HG03066 (cell line): Measurements from ENCODE around the gene FILIP1L.

Source experiments
- ATAC-seq: cut with Tn5 transposase; IDR thresholded peaks from one replicate; pipeline ENCODE4 v1.9.1; 2021; ENCODE audit warnings: low read depth; ENCODE audit not compliant: unreplicated experiment

The FILIP1L gene

DNA sequence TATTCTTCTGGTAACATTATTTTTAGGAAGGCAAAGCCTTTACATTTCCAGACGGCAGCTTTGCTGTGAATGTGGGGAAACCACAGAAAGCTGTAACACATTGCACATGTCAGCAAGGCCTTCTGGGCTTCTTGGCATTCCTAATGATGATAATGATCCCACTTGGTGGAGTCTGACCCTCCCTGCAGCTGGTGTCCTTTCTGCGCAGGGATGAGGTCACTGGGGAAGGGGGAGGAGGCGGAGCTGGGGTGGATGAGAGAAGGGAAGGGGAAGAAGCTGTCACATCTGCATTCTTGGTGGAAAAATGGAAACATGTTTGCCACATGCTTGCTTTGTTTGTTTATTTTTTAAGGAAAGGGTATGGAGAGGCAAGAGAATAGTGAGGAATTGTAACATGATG lies 68.6 kb downstream of the FILIP1L start:
- no peak for ATAC-seq

DNA sequence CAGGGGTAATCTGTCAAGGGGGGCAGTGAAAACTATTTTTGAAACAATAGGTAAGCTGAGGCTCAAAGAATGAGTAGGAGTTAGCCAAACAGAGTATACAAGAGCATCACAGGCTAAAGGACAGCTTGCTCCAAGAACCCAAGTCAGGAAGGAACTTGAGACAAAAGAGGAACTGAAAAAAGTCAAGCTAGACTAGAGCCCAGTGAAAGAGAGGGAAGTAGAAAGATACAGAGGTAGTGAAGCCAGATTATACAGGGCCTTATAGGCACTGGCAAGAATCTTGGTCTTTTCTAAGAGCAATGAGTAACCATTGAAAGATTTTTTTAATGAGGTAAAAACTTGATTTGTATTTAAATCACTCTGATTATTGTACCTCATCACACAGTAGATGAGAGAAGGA lies 69.9 kb downstream of the FILIP1L start:
- ATAC-seq, result peak; percentile 81

- no peak for ATAC-seq
Measured at GRCh38 chr3:100043271-100043670, 71.0 kb downstream of the FILIP1L start.

GRCh38 chr3:100042166-100042981 lies 71.9 kb downstream of the FILIP1L start:
- ATAC-seq, result no peak

GRCh38 chr3:100041328-100041749 lies 73.0 kb downstream of the FILIP1L start:
- ATAC-seq, result no peak

GRCh38 chr3:100040451-100041225 lies 73.7 kb downstream of the FILIP1L start:
- no peak for ATAC-seq

DNA sequence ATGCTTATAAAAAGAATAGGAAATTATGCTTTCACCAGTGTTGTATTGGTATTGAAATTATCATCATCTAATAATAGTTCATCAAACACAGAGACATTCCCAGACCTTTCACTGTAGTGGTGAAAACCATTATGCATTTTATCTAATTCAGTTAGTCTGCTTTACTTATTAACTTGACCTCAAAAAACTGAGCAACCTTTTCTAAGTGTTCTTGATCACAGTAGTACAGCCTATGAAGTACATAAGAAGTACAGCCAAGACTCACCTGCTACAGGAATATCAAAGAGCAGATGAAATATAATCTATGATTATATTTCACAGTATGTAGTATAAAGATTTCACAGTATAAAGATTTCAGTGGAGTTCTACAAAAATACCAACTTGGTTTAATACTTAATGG lies 75.2 kb downstream of the FILIP1L start:
- ATAC-seq, result no peak

DNA sequence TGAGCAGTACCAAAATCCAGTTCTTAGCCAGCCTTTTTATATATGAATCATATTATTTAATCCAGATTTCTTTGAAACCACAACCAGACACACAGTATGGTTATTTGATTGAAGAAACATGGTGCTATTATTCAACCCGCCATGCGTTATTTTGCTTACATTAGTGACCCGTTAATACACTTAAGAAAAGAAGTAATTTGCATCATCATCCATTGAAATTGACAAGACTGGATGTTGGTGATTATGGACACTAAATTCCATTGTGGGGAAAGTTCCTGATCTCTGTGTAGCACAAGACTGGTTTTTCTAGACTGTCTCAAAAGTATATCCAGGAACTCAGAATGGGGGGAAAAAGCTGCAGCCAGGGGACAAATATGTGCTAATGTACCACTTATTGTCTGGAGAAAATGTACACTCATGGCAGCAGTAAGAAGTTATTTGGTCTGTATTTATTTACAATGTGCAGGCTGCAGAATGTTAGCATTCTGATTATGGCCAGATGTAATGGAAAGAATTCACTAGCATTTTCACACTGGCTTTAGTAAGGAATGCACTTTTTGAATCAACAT lies 80.3 kb downstream of the FILIP1L start:
- ATAC-seq, result no peak

- ATAC-seq, result no peak
Measured at GRCh38 chr3:100033184-100033583, 81.1 kb downstream of the FILIP1L start.

DNA sequence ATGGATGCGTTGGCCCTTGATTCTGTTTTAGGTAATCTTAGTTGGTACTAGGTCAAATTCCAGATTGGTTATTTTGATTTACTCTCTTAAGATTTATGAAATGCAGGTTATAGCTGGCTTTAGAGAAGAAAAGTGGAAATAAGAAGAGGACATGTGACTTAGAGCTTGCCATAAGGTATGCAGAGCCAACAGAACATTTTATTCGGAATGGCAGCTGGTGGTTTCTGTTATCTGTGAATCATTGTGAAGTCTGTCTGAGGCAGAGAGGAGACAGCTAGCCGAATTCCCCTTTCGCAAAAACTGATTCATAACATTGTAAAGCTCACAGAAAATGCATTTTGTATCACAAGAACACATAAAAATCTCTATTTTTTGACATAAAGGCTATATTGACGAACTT lies 82.1 kb downstream of the FILIP1L start:
- no peak for ATAC-seq

DNA sequence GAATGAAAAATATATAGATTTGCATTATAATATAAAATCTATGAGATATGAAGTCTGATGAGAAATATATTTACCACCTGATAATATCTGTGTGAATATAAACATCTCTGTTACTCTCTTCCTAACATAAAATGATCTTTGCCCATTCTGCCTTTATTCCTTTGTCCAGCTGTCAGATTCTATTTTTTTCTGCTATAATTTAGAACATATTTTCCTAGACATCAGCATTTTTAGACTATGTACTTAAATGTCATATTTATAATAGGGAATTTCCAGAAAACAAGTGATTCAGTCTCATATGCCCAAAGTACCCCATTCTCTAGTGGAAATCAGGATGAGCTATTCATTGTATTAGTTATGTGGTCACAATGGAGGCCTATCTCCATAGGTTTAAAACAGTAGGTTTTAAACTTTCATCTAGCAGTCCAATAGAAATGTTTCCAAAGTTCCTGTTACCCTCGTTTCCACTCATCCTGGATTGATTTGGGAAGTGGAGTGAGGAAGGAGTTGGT lies 83.3 kb downstream of the FILIP1L start:
- no peak for ATAC-seq

GRCh38 chr3:100030346-100030745 lies 84.0 kb downstream of the FILIP1L start:
- ATAC-seq, result no peak

- no peak for ATAC-seq
Measured at GRCh38 chr3:100029689-100030088, 84.6 kb downstream of the FILIP1L start.

- ATAC-seq, result no peak
Measured at GRCh38 chr3:100029052-100029451, 85.2 kb downstream of the FILIP1L start.

GRCh38 chr3:100027321-100027720 lies 87.0 kb downstream of the FILIP1L start:
- no peak for ATAC-seq

- ATAC-seq, result no peak
Measured at GRCh38 chr3:100024520-100025303, 89.6 kb downstream of the FILIP1L start.

- ATAC-seq, result no peak
Measured at GRCh38 chr3:100023595-100023994, 90.7 kb downstream of the FILIP1L start.

DNA sequence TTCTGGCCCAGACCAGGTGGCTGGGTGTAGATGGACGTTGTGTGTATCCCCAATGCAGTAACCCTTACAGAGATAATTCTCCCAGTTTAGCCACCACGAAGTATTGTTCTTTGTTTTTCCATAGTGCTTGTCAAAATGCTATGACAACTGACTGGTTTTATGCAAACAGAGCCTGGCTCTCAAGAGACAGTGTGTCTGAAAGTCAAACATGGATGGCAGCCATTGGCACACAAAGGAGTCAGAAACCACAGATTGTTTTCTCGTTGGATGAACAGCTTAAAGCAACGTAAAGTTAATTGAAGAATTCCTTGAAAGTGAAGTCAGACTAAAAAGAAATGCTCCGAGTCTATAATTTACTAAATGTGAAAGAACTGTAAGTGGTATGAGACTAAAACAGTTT lies 91.2 kb downstream of the FILIP1L start:
- ATAC-seq, result no peak

DNA sequence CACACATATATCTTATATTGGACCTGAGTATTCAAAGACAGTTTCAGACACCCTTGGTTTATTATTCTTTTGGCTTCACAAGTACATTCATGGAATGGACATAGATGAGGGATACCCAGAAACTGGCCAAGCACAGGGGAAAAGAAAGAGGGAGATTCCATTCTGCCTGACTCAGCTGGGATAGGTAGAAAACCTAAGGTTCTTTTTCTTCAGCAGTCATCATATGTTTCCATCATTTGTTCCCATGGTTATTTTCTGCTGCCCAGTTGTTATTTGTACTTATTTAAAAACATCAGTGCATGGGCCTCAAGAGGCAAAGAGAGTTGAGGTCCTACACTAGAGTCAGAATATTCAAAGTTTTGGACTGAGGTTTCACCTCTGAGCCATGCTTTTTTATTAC lies 91.8 kb downstream of the FILIP1L start:
- no peak for ATAC-seq

DNA sequence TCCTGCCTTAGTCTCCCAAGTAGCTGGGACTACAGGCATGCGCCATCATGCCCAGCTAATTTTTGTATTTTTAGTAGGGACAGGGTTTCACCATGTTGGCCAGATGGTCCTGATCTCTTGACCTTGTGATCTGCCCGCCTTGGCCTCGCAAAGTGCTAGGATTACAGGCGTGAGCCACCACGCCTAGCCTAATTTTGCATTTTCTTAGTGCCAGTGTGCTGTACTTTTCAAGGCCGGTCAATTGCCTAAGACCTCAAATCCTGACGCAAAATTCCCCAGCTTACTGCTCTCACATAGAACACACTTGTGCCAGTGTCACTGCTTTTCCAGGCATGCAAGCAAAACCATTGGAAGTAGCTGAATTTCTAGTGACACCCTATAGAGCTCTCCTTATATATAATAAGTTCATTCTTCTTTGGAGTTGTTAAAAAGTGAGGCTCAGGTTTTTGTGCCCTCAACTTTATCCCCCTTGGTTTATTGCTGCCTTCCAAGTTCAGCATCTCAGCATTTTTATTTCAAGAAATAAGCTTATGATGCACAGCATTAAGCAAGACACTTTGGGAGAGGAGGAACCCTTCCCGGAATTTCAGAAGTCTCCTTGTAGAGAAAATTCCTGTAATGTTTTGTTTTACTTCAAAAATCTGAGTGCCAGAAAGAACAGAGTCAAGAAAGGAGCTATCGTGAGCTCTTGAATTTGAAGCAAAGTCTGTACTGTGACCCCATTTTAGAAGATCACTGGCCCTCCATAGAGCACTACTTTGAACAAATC lies 93.2 kb downstream of the FILIP1L start:
- ATAC-seq, result no peak
